ENCODE data around the gene SLC35B3.

DNA sequence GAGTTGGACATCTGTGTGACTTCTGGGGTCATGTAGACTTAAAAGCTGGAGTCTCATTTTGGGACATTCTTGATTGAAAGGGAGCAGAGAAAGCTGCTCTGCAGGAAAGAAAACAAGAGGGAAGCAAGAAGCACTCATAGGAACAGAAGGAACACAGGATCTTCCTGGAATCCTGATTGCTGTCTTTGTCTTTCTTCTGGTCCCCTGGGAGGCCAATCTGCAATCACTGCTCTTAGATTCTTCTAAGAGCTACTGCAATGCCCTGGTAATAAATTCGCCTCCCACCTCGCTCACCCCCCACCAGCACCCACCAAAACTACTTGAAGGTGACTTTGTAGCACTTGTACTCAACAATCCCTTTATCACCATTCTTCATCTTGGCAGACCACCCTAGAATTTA is 51.8 kb downstream of the SLC35B3 start:
- TF ChIP-seq CTCF (conservative IDR thresholded peaks at IDR 0.05; ENCODE audit: low read depth, low read length): no peak
- TF ChIP-seq EZH2phosphoT487 (IDR thresholded peaks at IDR 0.05; ENCODE audit: borderline replicate concordance, low read length): no peak

All from PC-3 (cell line).